OCI-LY3 (cell line): Measurements from ENCODE around the gene COL27A1.

Experiments used
- H2AFZ ChIP-seq: fragments of 200-600, 300-600 bp; shearing (Covaris generic); 2 replicates; pipeline ENCODE4 v1.6.0; 2014; ENCODE audit warnings: antibody characterized with exemption, low read depth, low read length
- H3K27ac ChIP-seq: fragments of 200-600, 300-600 bp; sonication (generic); 2 replicates; pipeline ENCODE4 v1.5.1; 2014; ENCODE audit warnings: mild to moderate bottlenecking, low read length, moderate library complexity, mixed read lengths
- H3K27me3 ChIP-seq: fragments of 200-600, 300-600 bp; sonication (generic); 2 replicates; pipeline ENCODE4 v1.6.1; 2014; ENCODE audit warnings: low read depth, low read length, mixed read lengths
- H3K36me3 ChIP-seq: fragments of 200-600, 300-600 bp; sonication (generic); replicated peaks from 2 replicates; pipeline ENCODE3; 2014; ENCODE audit warnings: low read depth, low read length, mixed read lengths
- H3K4me1 ChIP-seq: fragments of 300-600, 200-600 bp; sonication (generic); 2 replicates; pipeline ENCODE4 v1.6.1; 2014; ENCODE audit warnings: low read length, mixed read lengths
- H3K4me2 ChIP-seq: fragments of 200-600, 300-600 bp; sonication (generic); 2 replicates; pipeline ENCODE4 v1.6.1; 2014; ENCODE audit warnings: low read length, mixed read lengths
- H3K4me3 ChIP-seq: fragments of 300-600, 200-600 bp; sonication (generic); 2 replicates; pipeline ENCODE4 v1.5.1; 2014; ENCODE audit warnings: antibody characterized with exemption, mild to moderate bottlenecking, low read length, moderate library complexity
- H3K79me2 ChIP-seq: fragments of 300-600, 200-600 bp; shearing (Covaris generic); 2 replicates; pipeline ENCODE4 v1.6.1; 2014; ENCODE audit warnings: mild to moderate bottlenecking, low read length, mixed read lengths
- H3K9ac ChIP-seq: fragments of 300-600, 200-600 bp; shearing (Covaris generic); 2 replicates; pipeline ENCODE4 v1.6.0; 2014; ENCODE audit warnings: mild to moderate bottlenecking, low read length, moderate library complexity
- H3K9me3 ChIP-seq: fragments of 200-600, 300-600 bp; shearing (Covaris generic); 2 replicates; pipeline ENCODE4 v1.6.1; 2014; ENCODE audit warnings: low read length, mixed read lengths; ENCODE audit not compliant: insufficient read depth
- H4K20me1 ChIP-seq: fragments of 200-600, 300-600 bp; sonication (generic); 2 replicates; pipeline ENCODE4 v1.6.1; 2016; ENCODE audit warnings: low read length, mixed read lengths; ENCODE audit not compliant: insufficient read depth
- CTCF ChIP-seq: fragments of 200-600, 300-600 bp; sonication (generic); IDR thresholded peaks from 2 replicates; pipeline ENCODE4 v1.5.1; 2014; ENCODE audit warnings: antibody characterized with exemption, low read length, low read depth
- EZH2phosphoT487 ChIP-seq: fragments of 200-600 bp; shearing (Covaris generic); IDR thresholded peaks from 2 replicates; pipeline ENCODE4 v1.6.1; 2018; ENCODE audit warnings: antibody characterized with exemption, mixed run types, low read depth

COL27A1 gene

GRCh38 chr9:114121227-114122135 lies 33.9 kb upstream of the COL27A1 start:
- H3K4me2 ChIP-seq: no peak overlapping the region
- H3K27me3 ChIP-seq: peaks cover 15% of the 10 kb centered on the region
- no peak overlapping the region for H2AFZ ChIP-seq
- no peak for TF ChIP-seq EZH2phosphoT487
- no peak for TF ChIP-seq CTCF
- H3K79me2 ChIP-seq: no peaks in the 10 kb centered on the region
- H3K36me3 ChIP-seq: no peaks in the 10 kb centered on the region
- no peaks in the 10 kb centered on the region for H3K9me3 ChIP-seq
- H3K9ac ChIP-seq: no peak overlapping the region
- no peaks in the 10 kb centered on the region for H4K20me1 ChIP-seq
- H3K4me3 ChIP-seq: no peak overlapping the region
- H3K27ac ChIP-seq: no peak overlapping the region
- H3K4me1 ChIP-seq: no peaks in the 10 kb centered on the region

- Histone ChIP-seq H3K27me3 (peaks cover 16% of the 10 kb centered on the region), H3K27ac (no peak overlapping the region), H3K4me1 (no peaks in the 10 kb centered on the region), H3K79me2 (no peaks in the 10 kb centered on the region), H2AFZ (no peak overlapping the region), H3K4me2 (no peak overlapping the region), H3K36me3 (no peaks in the 10 kb centered on the region), H3K4me3 (no peak overlapping the region), H3K9me3 (no peaks in the 10 kb centered on the region), H3K9ac (no peak overlapping the region), H4K20me1 (no peaks in the 10 kb centered on the region)
- no peak for TF ChIP-seq EZH2phosphoT487
- no peak for TF ChIP-seq CTCF
Observed at GRCh38 chr9:114122136-114123027, 33.0 kb upstream of the COL27A1 start.

GRCh38 chr9:114123031-114123977 lies 32.0 kb upstream of the COL27A1 start:
- no peak overlapping the region for H3K4me3 ChIP-seq
- no peak overlapping the region for H3K27ac ChIP-seq
- TF ChIP-seq EZH2phosphoT487 (no peak), CTCF (no peak)
- no peak overlapping the region for H3K4me2 ChIP-seq
- H3K9me3 ChIP-seq: no peaks in the 10 kb centered on the region
- H3K9ac ChIP-seq: no peak overlapping the region
- H3K27me3 ChIP-seq: peaks cover 23% of the 10 kb centered on the region
- H3K4me1 ChIP-seq: no peaks in the 10 kb centered on the region
- H2AFZ ChIP-seq: no peak overlapping the region
- no peaks in the 10 kb centered on the region for H3K79me2 ChIP-seq
- H4K20me1 ChIP-seq: no peaks in the 10 kb centered on the region
- no peaks in the 10 kb centered on the region for H3K36me3 ChIP-seq
